Neuronal stem cell (in vitro differentiated cells): ENCODE data around the gene ENTHD1.
"Not testable (repeated sequence)": the region's sequence is repeated elsewhere in the genome, so short reads cannot be mapped to it uniquely, and the experiment has no call there.

ENCODE experiments used
- DNase-seq: peaks from one replicate; pipeline ENCODE4 v3.0.0-alpha.2; 2013; ENCODE audit warnings: low spot score
- H2AFZ ChIP-seq: one replicate; pipeline ENCODE4 v1.6.1; 2013; ENCODE audit warnings: mild to moderate bottlenecking, low read length, inconsistent platforms
- H2AK5ac ChIP-seq: 2 replicates; pipeline ENCODE4 v1.6.1; 2013; ENCODE audit warnings: low read depth, mild to moderate bottlenecking, inconsistent platforms, low read length, moderate library complexity, mixed read lengths
- H2BK120ac ChIP-seq: 2 replicates; pipeline ENCODE4 v1.6.1; 2013; ENCODE audit warnings: low read depth, mild to moderate bottlenecking, inconsistent platforms, low read length, moderate library complexity, mixed read lengths
- H2BK12ac ChIP-seq: one replicate; pipeline ENCODE4 v1.6.1; 2013; ENCODE audit warnings: low read length, inconsistent platforms
- H2BK15ac ChIP-seq: 2 replicates; pipeline ENCODE4 v1.6.1; 2013; ENCODE audit warnings: mild to moderate bottlenecking, low read length, inconsistent platforms, mixed read lengths
- H2BK5ac ChIP-seq: one replicate; pipeline ENCODE4 v1.6.1; 2013; ENCODE audit warnings: inconsistent platforms, mild to moderate bottlenecking, low read length, moderate library complexity
- H3K14ac ChIP-seq: one replicate; pipeline ENCODE4 v1.6.1; 2013; ENCODE audit warnings: low read length, inconsistent platforms
- H3K18ac ChIP-seq: 2 replicates; pipeline ENCODE4 v1.6.1; 2013; ENCODE audit warnings: low read length, inconsistent platforms
- H3K23ac ChIP-seq: 2 replicates; pipeline ENCODE4 v1.6.1; 2013; ENCODE audit warnings: low read depth, mild to moderate bottlenecking, mixed read lengths, low read length, inconsistent platforms; ENCODE audit not compliant: poor library complexity
- H3K27ac ChIP-seq: replicated peaks from 3 replicates; pipeline ENCODE4 v1.5.1; 2013; ENCODE audit warnings: low read length, inconsistent platforms
- H3K27me3 ChIP-seq, 3 experiments: 2 replicates each; pipeline ENCODE4 v1.6.1; 2013; ENCODE audit warnings: low read length in 3 of 3, mild to moderate bottlenecking in 2 of 3, inconsistent platforms in 1 of 3, low read depth in 1 of 3, mixed read lengths in 1 of 3, moderate library complexity in 1 of 3; ENCODE audit not compliant: control insufficient read depth in 3 of 3, insufficient read depth in 3 of 3
- H3K36me3 ChIP-seq, 2 donors: replicated peaks in 1 of 2; 2 replicates each; pipeline ENCODE4 v1.6.1; 2013; ENCODE audit warnings: low read length in 2 of 2; ENCODE audit not compliant: control insufficient read depth in 2 of 2, insufficient read depth in 2 of 2
- H3K4ac ChIP-seq: 2 replicates; pipeline ENCODE4 v1.6.1; 2013; ENCODE audit warnings: inconsistent platforms, mild to moderate bottlenecking, low read length, moderate library complexity
- H3K4me1 ChIP-seq, 2 donors: 1 replicate in 1 of 2; 2 replicates in 1 of 2; pipeline ENCODE4 v1.6.1; 2013; ENCODE audit warnings: low read length in 2 of 2, low read depth in 1 of 2; ENCODE audit not compliant: control insufficient read depth in 2 of 2, insufficient read depth in 1 of 2
- H3K4me2 ChIP-seq: one replicate; pipeline ENCODE4 v1.6.1; 2013; ENCODE audit warnings: mild to moderate bottlenecking, low read length, inconsistent platforms; ENCODE audit not compliant: insufficient read depth, poor library complexity, severe bottlenecking
- H3K4me3 ChIP-seq, 2 donors: 2 replicates each; pipeline ENCODE4 v1.5.1; 2013; ENCODE audit warnings: low read length in 2 of 2, mild to moderate bottlenecking in 2 of 2, inconsistent platforms in 1 of 2, moderate library complexity in 1 of 2
- H3K79me1 ChIP-seq: one replicate; pipeline ENCODE4 v1.6.1; 2013; ENCODE audit warnings: low read depth, mild to moderate bottlenecking, inconsistent platforms, low read length, moderate library complexity
- H3K9ac ChIP-seq: one replicate; pipeline ENCODE4 v1.6.1; 2013; ENCODE audit warnings: mild to moderate bottlenecking, low read depth, low read length, inconsistent platforms; ENCODE audit not compliant: poor library complexity
- H3K9me3 ChIP-seq, 2 donors: replicated peaks in 1 of 2; 2 replicates each; pipeline versions ENCODE3 to v1.6.1; 2013; ENCODE audit warnings: low read length in 2 of 2, mild to moderate bottlenecking in 2 of 2, inconsistent platforms in 1 of 2, low read depth in 1 of 2, mixed read lengths in 1 of 2, moderate library complexity in 1 of 2; ENCODE audit not compliant: control insufficient read depth in 2 of 2, insufficient read depth in 1 of 2
- H4K8ac ChIP-seq: one replicate; pipeline ENCODE4 v1.6.1; 2013; ENCODE audit warnings: low read depth, mild to moderate bottlenecking, inconsistent platforms, low read length, moderate library complexity
- H4K91ac ChIP-seq: one replicate; pipeline ENCODE4 v1.6.1; 2013; ENCODE audit warnings: low read length, low read depth, mild to moderate bottlenecking, inconsistent platforms; ENCODE audit not compliant: poor library complexity
- WGBS, 2 donors: extraction: QIAGEN DNeasy Blood & Tissue Kit; methylation state at CpG; one replicate each; pipeline ENCODE4 v1.1.7; 2013; ENCODE audit warnings: missing lambda C conversion rate in 2 of 2, mixed read lengths in 1 of 2; ENCODE audit not compliant: insufficient read length in 2 of 2, insufficient replicate concordance in 1 of 2; ENCODE audit errors: extremely low coverage in 2 of 2; 5-methylcytosine and 5-hydroxymethylcytosine counted together

ENTHD1 gene

GRCh38 chr22:39872548-39872947 lies 21.0 kb downstream of the ENTHD1 start:
- H2AK5ac ChIP-seq, result no peak overlapping the region
- H2BK12ac ChIP-seq, result no peak overlapping the region
- H3K27ac ChIP-seq, result no peak overlapping the region
- no peak overlapping the region for H2BK5ac ChIP-seq
- no peaks in the 10 kb centered on the region for H3K9me3 ChIP-seq
- no peak overlapping the region for H3K14ac ChIP-seq
- no peak overlapping the region for H3K23ac ChIP-seq
- no peak for DNase-seq
- H3K4me2 ChIP-seq, result no peak overlapping the region
- no peaks in the 10 kb centered on the region for H3K27me3 ChIP-seq
- WGBS, 2 donors, result no CpG with 5 or more reads among the region's 1 CpG
- no peaks in the 10 kb centered on the region for H3K79me1 ChIP-seq
- peaks cover 0 to 2% of the 10 kb centered on the region in 2 donors for H3K4me1 ChIP-seq
- H3K4ac ChIP-seq, result no peak overlapping the region
- H4K8ac ChIP-seq, result no peak overlapping the region
- no peak overlapping the region for H3K18ac ChIP-seq
- no peak overlapping the region for H3K4me3 ChIP-seq
- H3K36me3 ChIP-seq, result no peaks in the 10 kb centered on the region
- H4K91ac ChIP-seq, result no peak overlapping the region
- no peak overlapping the region for H2BK120ac ChIP-seq
- no peak overlapping the region for H2BK15ac ChIP-seq
- no peak overlapping the region for H2AFZ ChIP-seq
- H3K9ac ChIP-seq, result no peak overlapping the region

- no peak overlapping the region for H2BK15ac ChIP-seq
- no peak overlapping the region for H3K14ac ChIP-seq
- no peaks in the 10 kb centered on the region for H3K4me1 ChIP-seq
- no peak overlapping the region for H3K23ac ChIP-seq
- no peak overlapping the region for H2BK12ac ChIP-seq
- no peak overlapping the region for H3K18ac ChIP-seq
- no peaks in the 10 kb centered on the region for H3K36me3 ChIP-seq
- DNase-seq, result no peak
- no peak overlapping the region for H4K91ac ChIP-seq
- no peak overlapping the region for H3K4me2 ChIP-seq
- WGBS, 2 donors, result no CpG with 5 or more reads among the region's 5 CpGs
- H2BK5ac ChIP-seq, result no peak overlapping the region
- H3K4ac ChIP-seq, result no peak overlapping the region
- no peak overlapping the region for H4K8ac ChIP-seq
- H3K4me3 ChIP-seq, result no peak overlapping the region
- H3K27ac ChIP-seq, result no peak overlapping the region
- H2BK120ac ChIP-seq, result no peak overlapping the region
- H2AK5ac ChIP-seq, result no peak overlapping the region
- no peaks in the 10 kb centered on the region for H3K79me1 ChIP-seq
- H3K9ac ChIP-seq, result no peak overlapping the region
- H3K9me3 ChIP-seq, result no peaks in the 10 kb centered on the region
- no peaks in the 10 kb centered on the region for H3K27me3 ChIP-seq
- no peak overlapping the region for H2AFZ ChIP-seq
Measured at GRCh38 chr22:39871008-39871798, 22.4 kb downstream of the ENTHD1 start.

GRCh38 chr22:39869797-39870196 lies 23.8 kb downstream of the ENTHD1 start:
- H3K9me3 ChIP-seq, H3K27ac ChIP-seq, H3K4me2 ChIP-seq, H3K36me3 ChIP-seq, H3K18ac ChIP-seq, H2BK15ac ChIP-seq, H2BK12ac ChIP-seq, H3K9ac ChIP-seq, H3K27me3 ChIP-seq, H2AK5ac ChIP-seq, H3K4me3 ChIP-seq, DNase-seq, H2BK120ac ChIP-seq, H3K79me1 ChIP-seq, H3K4ac ChIP-seq, H3K14ac ChIP-seq, H4K91ac ChIP-seq, H3K4me1 ChIP-seq, H2AFZ ChIP-seq, H3K23ac ChIP-seq, H2BK5ac ChIP-seq, H4K8ac ChIP-seq: not testable (repeated sequence)
- no CpG with 5 or more reads among the region's 2 CpGs for WGBS, 2 donors

- no peak overlapping the region for H3K14ac ChIP-seq
- H3K27me3 ChIP-seq, result no peaks in the 10 kb centered on the region
- no peak for DNase-seq
- H4K91ac ChIP-seq, result no peak overlapping the region
- H3K4me2 ChIP-seq, result no peak overlapping the region
- no CpG with 5 or more reads among the region's 1 CpG for WGBS, 2 donors
- no peaks in the 10 kb centered on the region for H3K79me1 ChIP-seq
- no peak overlapping the region for H2AK5ac ChIP-seq
- H3K4ac ChIP-seq, result no peak overlapping the region
- H3K18ac ChIP-seq, result no peak overlapping the region
- H2BK15ac ChIP-seq, result no peak overlapping the region
- no peaks in the 10 kb centered on the region for H3K36me3 ChIP-seq
- no peak overlapping the region for H2AFZ ChIP-seq
- no peak overlapping the region for H2BK12ac ChIP-seq
- H3K9me3 ChIP-seq, result no peaks in the 10 kb centered on the region
- no peak overlapping the region for H2BK5ac ChIP-seq
- H4K8ac ChIP-seq, result no peak overlapping the region
- no peaks in the 10 kb centered on the region for H3K4me1 ChIP-seq
- no peak overlapping the region for H3K23ac ChIP-seq
- no peak overlapping the region for H2BK120ac ChIP-seq
- H3K4me3 ChIP-seq, result no peak overlapping the region
- no peak overlapping the region for H3K9ac ChIP-seq
- no peak overlapping the region for H3K27ac ChIP-seq
Measured at GRCh38 chr22:39868741-39869140, 24.8 kb downstream of the ENTHD1 start.
